Adrenal gland (tissue), 12 donors: ENCODE measurements around the gene REEP2. TPM values are rescaled to one million over a fixed set of nuclear protein-coding genes. Genes with fewer than 3 reads are reported as not detected.

Experiments
- DNase-seq, 7 donors: peaks; one replicate each; pipeline ENCODE4 v3.0.0-alpha.2; 2019 to 2020
- H3K27ac ChIP-seq, 5 donors: fragments of 200-600 bp; sonication (generic) in 4 of 5; 1 replicate in 3 of 5; 2 replicates in 2 of 5; pipeline versions ENCODE4 v1.5.1 to v1.8.0; 2016 to 2020; ENCODE audit warnings: mild to moderate bottlenecking in 1 of 5
- H3K27me3 ChIP-seq: fragments of 200-600 bp; 2 replicates; pipeline ENCODE4 v1.8.0; 2021
- H3K36me3 ChIP-seq, 2 donors: fragments of 200-600 bp; replicated peaks in 1 of 2; 1 replicate in 1 of 2; 2 replicates in 1 of 2; pipeline versions ENCODE4 v1.5.1 to v1.8.0; 2018 to 2022
- H3K4me1 ChIP-seq, 2 donors: fragments of 200-600 bp; replicated peaks in 1 of 2; 1 replicate in 1 of 2; 2 replicates in 1 of 2; pipeline versions ENCODE4 v1.5.1 to v1.8.0; 2018 to 2021
- H3K4me3 ChIP-seq, 4 donors: fragments of 200-600 bp; sonication (generic) in 3 of 4; one replicate each; pipeline ENCODE4 v1.5.1; 2016 to 2018
- H3K9me3 ChIP-seq, 3 donors: fragments of 200-600 bp; sonication (generic) in 1 of 3; replicated peaks in 1 of 3; 1 replicate in 2 of 3; 2 replicates in 1 of 3; pipeline versions ENCODE4 v1.5.1 to v1.8.0; 2016 to 2021
- POLR2A ChIP-seq, 2 donors: fragments of 450-650 bp; IDR thresholded peaks; one replicate each; pipeline ENCODE4 v1.6.1; 2017; ENCODE audit warnings: antibody characterized with exemption in 2 of 2, mild to moderate bottlenecking in 2 of 2, moderate library complexity in 1 of 2
- WGBS, 4 donors: extraction: QIAGEN DNeasy Blood & Tissue Kit in 2 of 4; methylation state at CpG; one replicate each; pipeline versions ENCODE4 v1.1.5 to v1.1.7; 2013 to 2017; 5-methylcytosine and 5-hydroxymethylcytosine counted together
- intact Hi-C, 2 donors: fragments of 100-400 bp; cut with DNase I; formaldehyde crosslinking; loops; one replicate each; pipeline versions ENCODE4 v1.14.1 to v1.15.0; 2022 to 2023
- polyA plus RNA-seq, 3 donors: library from polyadenylated mRNA; stranded (reverse); fragments of 200-250 nt in 2 of 3; fragments of 350-450 nt in 1 of 3; fragmentation: Illumina TruSeq in 1 of 3; extraction: RNeasy Lipid Tissue Mini Kit (QIAGEN cat#74804) in 1 of 3; gene quantifications; one replicate each; pipeline ENCODE4 v1.2.3, GENCODE V29; 2013 to 2014
- total RNA-seq, 9 donors: library from RNA; depleted of rRNA in 4 of 9; stranded (reverse); fragments of >200 nt in 4 of 9; fragments of 120-200 nt in 1 of 9; fragmentation: NEBNext Ultra II Directional in 1 of 9; extraction: Animal tissue kit (Norgen Biotek cat#: 25700) in 1 of 9; gene quantifications; one replicate each; pipeline versions ENCODE4 v1.1.0 to v1.2.4, GENCODE V29; 2013 to 2023
- TF ChIP-seq, protein P1 (sequence below), 6 experiments: fragments of 450-650 bp in 4 of 6; fragments of 200-600 bp in 2 of 6; sonication (generic) in 1 of 6; IDR thresholded peaks; 1 replicate in 5 of 6; 2 replicates in 1 of 6; pipeline versions ENCODE4 v1.5.1 to v1.8.0; 2016 to 2021; ENCODE audit warnings: antibody characterized with exemption in 6 of 6, mild to moderate bottlenecking in 2 of 6, moderate library complexity in 1 of 6
- donor health status: healthy with polysubstance abuse.
- donor health status: Bipolar disorder and iron deficiency.
- donor health status: DM: yes; HTN: yes; CAD: no.
- donor health status: DM: no; HTN: no; CAD: no.
- donor health status: DM: no; HTN: no; CAD: no.
- donor health status: DM: yes; HTN: yes; CAD: no.

Gene REEP2
- total and polyA plus RNA-seq, 12 donors: 2.4 to 39.7 (median 5.9) TPM

DNA sequence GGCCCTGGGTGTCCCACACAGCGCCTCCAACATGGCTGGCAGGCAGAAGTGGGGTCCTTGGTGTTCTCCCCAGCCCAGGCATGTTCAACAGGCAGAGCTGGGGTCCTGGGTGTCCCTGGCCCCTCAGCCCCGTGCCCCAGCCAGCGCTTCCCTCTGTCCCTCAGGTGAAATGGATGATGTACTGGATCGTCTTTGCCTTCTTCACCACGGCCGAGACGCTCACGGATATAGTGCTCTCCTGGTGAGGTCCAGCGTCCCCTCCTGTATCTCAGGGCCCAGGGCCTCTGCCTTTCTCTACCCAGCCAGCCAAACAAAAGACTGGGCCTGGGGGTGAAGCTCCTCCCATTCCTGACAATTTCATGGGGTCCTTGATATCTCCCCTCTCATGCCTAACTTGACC, 2.4 kb downstream of the REEP2 start:
- 82 to 96% (median 90%) methylated on average over 4 to 9 of the region's 9 CpGs for WGBS, 4 donors
- no peak overlapping the region for H3K27ac ChIP-seq

DNA sequence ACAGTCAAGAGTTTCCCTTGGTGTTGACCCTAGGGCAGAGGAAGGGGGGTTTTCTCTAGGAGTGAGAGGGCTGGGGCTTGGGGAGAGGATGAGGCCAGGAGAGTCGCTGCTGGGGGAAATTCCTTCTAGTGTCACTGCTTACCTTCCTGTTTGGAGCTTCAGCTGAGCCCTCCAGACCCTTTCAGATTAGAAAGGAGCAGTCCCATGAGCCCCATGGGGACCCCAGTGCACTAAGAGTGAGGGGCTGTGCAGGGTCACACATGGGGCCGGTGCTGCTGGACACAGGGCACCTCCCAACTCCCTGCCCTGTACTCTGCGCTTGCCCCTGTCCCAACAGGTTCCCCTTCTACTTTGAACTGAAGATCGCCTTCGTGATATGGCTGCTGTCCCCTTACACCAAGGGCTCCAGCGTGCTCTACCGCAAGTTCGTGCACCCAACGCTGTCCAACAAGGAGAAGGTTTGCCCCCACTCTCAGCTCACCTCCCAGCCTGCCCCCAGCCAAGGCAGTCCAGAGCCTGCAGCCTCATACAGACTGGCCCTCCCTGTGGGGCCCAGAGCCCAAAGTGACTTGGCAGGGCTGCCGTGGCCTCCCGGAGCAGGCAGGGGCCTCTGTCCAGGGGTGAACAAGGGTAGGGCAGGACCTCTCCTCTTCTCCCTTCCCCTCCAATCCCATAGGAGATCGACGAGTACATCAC, 5.4 kb downstream of the REEP2 start:
- no peak overlapping the region for H3K4me3 ChIP-seq
- H3K27ac ChIP-seq: no peak overlapping the region
- H3K4me1 ChIP-seq: peaks cover 5 to 9% of the 10 kb centered on the region in 2 donors
- intact Hi-C loops: no loop called here
- H3K9me3 ChIP-seq: no peaks in the 10 kb centered on the region
- no peak for TF ChIP-seq POLR2A (IDR thresholded peaks at IDR 0.05)
- TF ChIP-seq, protein P1, sequence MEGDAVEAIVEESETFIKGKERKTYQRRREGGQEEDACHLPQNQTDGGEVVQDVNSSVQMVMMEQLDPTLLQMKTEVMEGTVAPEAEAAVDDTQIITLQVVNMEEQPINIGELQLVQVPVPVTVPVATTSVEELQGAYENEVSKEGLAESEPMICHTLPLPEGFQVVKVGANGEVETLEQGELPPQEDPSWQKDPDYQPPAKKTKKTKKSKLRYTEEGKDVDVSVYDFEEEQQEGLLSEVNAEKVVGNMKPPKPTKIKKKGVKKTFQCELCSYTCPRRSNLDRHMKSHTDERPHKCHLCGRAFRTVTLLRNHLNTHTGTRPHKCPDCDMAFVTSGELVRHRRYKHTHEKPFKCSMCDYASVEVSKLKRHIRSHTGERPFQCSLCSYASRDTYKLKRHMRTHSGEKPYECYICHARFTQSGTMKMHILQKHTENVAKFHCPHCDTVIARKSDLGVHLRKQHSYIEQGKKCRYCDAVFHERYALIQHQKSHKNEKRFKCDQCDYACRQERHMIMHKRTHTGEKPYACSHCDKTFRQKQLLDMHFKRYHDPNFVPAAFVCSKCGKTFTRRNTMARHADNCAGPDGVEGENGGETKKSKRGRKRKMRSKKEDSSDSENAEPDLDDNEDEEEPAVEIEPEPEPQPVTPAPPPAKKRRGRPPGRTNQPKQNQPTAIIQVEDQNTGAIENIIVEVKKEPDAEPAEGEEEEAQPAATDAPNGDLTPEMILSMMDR (IDR thresholded peaks at IDR 0.05): no peak
- no peaks in the 10 kb centered on the region for H3K27me3 ChIP-seq
- 87 to 93% (median 91%) methylated on average over 10 to 13 of the region's 13 CpGs for WGBS, 4 donors
- DNase-seq: peak in 1 of 7 donors; percentile 41
- H3K36me3 ChIP-seq: no peaks in the 10 kb centered on the region

More for the DNA sequence above, 2.4 kb downstream of the REEP2 start:
- H3K27me3 ChIP-seq: no peaks in the 10 kb centered on the region
- TF ChIP-seq, protein P1 (IDR thresholded peaks at IDR 0.05): no peak
- no peak for TF ChIP-seq POLR2A (IDR thresholded peaks at IDR 0.05)
- peaks cover 6 to 17% of the 10 kb centered on the region in 2 donors for H3K4me1 ChIP-seq
- intact Hi-C loops: no loop called here
- H3K4me3 ChIP-seq: no peak overlapping the region
- no peaks in the 10 kb centered on the region for H3K9me3 ChIP-seq
- DNase-seq: no peak
- peaks cover 0 to 1% of the 10 kb centered on the region in 2 donors for H3K36me3 ChIP-seq

DNA sequence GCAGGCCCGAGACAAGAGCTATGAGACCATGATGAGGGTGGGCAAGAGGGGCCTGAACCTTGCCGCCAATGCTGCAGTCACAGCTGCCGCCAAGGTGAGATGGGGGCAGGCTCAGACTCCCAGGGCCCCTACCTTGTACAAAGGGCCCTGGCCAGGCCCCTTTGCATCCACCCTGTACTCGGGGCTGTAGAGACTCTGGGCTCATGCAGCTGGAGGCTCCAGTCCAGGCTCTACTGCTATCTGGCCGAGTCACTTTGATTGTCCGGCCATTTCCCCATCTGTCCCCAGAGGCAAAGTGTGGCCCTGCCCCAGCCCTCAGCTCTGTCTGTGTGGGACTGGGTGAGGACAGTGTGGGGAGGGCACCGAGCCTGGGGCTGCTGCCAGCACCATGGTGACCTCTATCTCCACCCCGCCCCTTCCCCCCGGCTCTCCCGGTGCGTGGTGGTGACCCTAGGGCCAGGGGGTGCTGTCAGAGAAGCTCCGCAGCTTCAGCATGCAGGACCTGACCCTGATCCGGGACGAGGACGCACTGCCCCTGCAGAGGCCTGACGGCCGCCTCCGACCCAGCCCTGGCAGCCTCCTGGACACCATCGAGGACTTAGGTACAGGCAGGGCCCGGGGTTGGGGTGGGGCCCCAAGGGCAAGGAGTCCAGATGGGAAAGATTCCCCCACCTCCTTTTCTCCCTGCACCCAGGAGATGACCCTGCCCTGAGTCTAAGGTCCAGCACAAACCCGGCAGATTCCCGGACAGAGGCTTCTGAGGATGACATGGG, 6.1 kb downstream of the REEP2 start:
- no peaks in the 10 kb centered on the region for H3K27me3 ChIP-seq
- 79 to 93% (median 85%) methylated on average over 8 to 22 of the region's 22 CpGs for WGBS, 4 donors
- TF ChIP-seq, protein P1 (IDR thresholded peaks at IDR 0.05): no peak
- no peak for TF ChIP-seq POLR2A (IDR thresholded peaks at IDR 0.05)
- H3K4me3 ChIP-seq: no peak overlapping the region
- no peaks in the 10 kb centered on the region for H3K36me3 ChIP-seq
- intact Hi-C loops: no loop called here
- peak in 1 of 7 donors; percentile 33 for DNase-seq
- H3K27ac ChIP-seq: no peak overlapping the region
- H3K4me1 ChIP-seq: peaks cover 0 to 2% of the 10 kb centered on the region in 2 donors
- H3K9me3 ChIP-seq: no peaks in the 10 kb centered on the region

DNA sequence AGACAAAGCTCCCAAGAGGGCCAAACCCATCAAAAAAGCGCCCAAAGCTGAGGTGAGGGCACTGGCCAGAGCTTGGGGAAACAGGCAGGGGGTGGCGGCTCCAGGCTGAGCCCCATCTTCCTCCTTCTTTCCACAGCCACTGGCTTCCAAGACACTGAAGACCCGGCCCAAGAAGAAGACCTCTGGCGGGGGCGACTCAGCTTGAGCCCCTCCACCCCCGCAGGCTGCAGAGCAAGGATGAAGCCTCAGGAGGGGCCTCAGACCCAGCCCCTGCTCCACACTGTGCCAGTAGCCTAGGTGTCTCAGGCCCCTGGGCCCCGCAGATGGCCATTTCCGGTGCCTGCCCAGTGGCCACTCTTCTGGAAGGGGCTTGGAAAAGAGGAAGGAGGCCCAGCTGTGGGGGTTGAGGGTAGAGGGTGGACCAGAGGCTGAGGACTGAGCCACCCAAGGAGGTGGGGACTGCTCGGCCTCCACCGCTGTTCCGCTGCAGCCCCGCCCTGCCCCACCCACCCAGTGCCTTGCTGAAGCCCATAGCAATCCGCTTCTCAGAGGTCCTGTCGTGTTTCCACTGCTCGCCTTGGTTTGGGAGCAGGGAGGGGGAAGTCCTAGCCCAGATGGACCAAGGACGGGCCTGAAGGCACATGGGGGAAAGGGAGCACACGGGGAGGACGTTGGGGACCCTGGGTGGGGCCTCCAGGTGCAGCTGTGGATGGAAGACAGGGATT, 6.9 kb downstream of the REEP2 start:
- TF ChIP-seq, protein P1 (IDR thresholded peaks at IDR 0.05): no peak
- TF ChIP-seq POLR2A (IDR thresholded peaks at IDR 0.05): no peak
- Histone ChIP-seq H3K27ac (no peak overlapping the region), H3K27me3 (no peaks in the 10 kb centered on the region), H3K4me3 (no peak overlapping the region), H3K9me3 (no peaks in the 10 kb centered on the region), H3K36me3 (no peaks in the 10 kb centered on the region), H3K4me1 (peaks cover 0 to 4% of the 10 kb centered on the region in 2 donors)
- intact Hi-C loops: no loop called here
- 80 to 95% (median 82%) methylated on average over 10 to 18 of the region's 18 CpGs for WGBS, 4 donors
- DNase-seq: no peak
